ENCODE data around the gene THSD4. TPM values are rescaled to one million over a fixed set of nuclear protein-coding genes. Genes with fewer than 3 reads are reported as not detected.

The THSD4 gene
- total and polyA plus RNA-seq, 9 of the 15 experiments (the other 6 are each of a cell fraction or from before 2014, with no cell fraction given), result 0.04 TPM; not detected in 5

DNA sequence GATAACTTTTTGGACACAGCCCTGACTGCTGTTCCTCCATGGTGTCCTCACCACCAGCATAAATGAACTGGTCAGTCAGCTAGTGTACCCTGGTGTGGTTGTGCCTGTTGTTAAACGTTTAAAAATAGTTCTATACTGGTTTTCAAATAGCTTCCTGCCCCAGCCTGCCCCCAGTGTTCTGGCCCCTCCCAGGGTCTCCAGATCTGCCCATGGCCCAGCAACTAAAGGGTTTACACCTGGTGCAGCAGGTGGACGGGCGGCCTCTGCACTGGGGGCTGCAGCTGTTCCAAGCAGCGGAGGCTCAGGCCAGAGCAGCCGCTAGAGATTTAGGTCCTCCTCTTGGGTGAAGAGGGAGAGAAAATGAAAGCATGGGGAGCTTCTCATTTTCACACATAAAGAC is 689.0 kb downstream of the THSD4 start:
- POLR2A ChIA-PET, result interaction anchor here (1.1 to 1.6 kb wide), 2 partner anchors 60 to 334 kb away, joined by 3 read pairs; no protein-coding TSS in a partner anchor
- no TSS peak for BruUV-seq (replicated peaks)
- in situ Hi-C loops (cut with MboI), result loop anchor here (5.0 kb wide), 1 partner anchor 57 kb away; no protein-coding TSS in a partner anchor
- no peak overlapping the region for H3K4me2 ChIP-seq (ENCODE audit: insufficient read depth, low read length)
- CTCF ChIA-PET (ENCODE audit: low intra/inter-chr PET ratio), result interaction anchor here (2.1 kb wide), 1 partner anchor 352 kb away, joined by 14 read pairs; no protein-coding TSS in a partner anchor
- no peaks in the 10 kb centered on the region for H3K36me3 ChIP-seq (ENCODE audit: control insufficient read depth, insufficient read depth, low read length)
- no peak for FAIRE-seq
- intact Hi-C loops (cut with micrococcal nuclease), result loop anchor here (10.0 kb wide), 2 partner anchors 359 to 419 kb away; no protein-coding TSS in a partner anchor
- TF ChIP-seq GABPB2 (CRISPR knock-in tag; conservative IDR thresholded peaks at IDR 0.05), result no peak
- TF ChIP-seq KLF13 (tag; IDR thresholded peaks at IDR 0.05; ENCODE audit: borderline replicate concordance, low read depth), result no peak
- TF ChIP-seq, protein P1, sequence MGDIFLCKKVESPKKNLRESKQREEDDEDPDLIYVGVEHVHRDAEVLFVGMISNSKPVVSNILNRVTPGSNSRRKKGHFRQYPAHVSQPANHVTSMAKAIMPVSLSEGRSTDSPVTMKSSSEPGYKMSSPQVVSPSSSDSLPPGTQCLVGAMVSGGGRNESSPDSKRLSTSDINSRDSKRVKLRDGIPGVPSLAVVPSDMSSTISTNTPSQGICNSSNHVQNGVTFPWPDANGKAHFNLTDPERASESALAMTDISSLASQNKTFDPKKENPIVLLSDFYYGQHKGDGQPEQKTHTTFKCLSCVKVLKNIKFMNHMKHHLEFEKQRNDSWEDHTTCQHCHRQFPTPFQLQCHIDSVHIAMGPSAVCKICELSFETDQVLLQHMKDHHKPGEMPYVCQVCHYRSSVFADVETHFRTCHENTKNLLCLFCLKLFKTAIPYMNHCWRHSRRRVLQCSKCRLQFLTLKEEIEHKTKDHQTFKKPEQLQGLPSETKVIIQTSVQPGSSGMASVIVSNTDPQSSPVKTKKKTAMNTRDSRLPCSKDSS (IDR thresholded peaks at IDR 0.05; ENCODE audit: low read depth, partially characterized antibody), result no peak
- TF ChIP-seq MTA3 (IDR thresholded peaks at IDR 0.05; ENCODE audit: borderline replicate concordance), result no peak
- TF ChIP-seq HMG20A (CRISPR knock-in tag; conservative IDR thresholded peaks at IDR 0.05), result no peak
- no peak for TF ChIP-seq HDGF (IDR thresholded peaks at IDR 0.05)
- no peak for TF ChIP-seq ZBTB7A (IDR thresholded peaks at IDR 0.05; ENCODE audit: borderline replicate concordance, control insufficient read depth, low read depth, low read length)
- no peak for TF ChIP-seq MCM2 (IDR thresholded peaks at IDR 0.05; ENCODE audit: low read depth)
- TF ChIP-seq, protein P2, sequence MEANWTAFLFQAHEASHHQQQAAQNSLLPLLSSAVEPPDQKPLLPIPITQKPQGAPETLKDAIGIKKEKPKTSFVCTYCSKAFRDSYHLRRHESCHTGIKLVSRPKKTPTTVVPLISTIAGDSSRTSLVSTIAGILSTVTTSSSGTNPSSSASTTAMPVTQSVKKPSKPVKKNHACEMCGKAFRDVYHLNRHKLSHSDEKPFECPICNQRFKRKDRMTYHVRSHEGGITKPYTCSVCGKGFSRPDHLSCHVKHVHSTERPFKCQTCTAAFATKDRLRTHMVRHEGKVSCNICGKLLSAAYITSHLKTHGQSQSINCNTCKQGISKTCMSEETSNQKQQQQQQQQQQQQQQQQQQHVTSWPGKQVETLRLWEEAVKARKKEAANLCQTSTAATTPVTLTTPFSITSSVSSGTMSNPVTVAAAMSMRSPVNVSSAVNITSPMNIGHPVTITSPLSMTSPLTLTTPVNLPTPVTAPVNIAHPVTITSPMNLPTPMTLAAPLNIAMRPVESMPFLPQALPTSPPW (CRISPR knock-in tag; IDR thresholded peaks at IDR 0.05), result no peak
- no peak for TF ChIP-seq ZZZ3 (IDR thresholded peaks at IDR 0.05)
- no peak for TF ChIP-seq ZKSCAN8 (CRISPR knock-in tag; IDR thresholded peaks at IDR 0.05)
- TF ChIP-seq PHF20 (IDR thresholded peaks at IDR 0.05; ENCODE audit: partially characterized antibody), result no peak
- TF ChIP-seq ZBED1 (IDR thresholded peaks at IDR 0.05), result no peak
- TF ChIP-seq, protein P3, sequence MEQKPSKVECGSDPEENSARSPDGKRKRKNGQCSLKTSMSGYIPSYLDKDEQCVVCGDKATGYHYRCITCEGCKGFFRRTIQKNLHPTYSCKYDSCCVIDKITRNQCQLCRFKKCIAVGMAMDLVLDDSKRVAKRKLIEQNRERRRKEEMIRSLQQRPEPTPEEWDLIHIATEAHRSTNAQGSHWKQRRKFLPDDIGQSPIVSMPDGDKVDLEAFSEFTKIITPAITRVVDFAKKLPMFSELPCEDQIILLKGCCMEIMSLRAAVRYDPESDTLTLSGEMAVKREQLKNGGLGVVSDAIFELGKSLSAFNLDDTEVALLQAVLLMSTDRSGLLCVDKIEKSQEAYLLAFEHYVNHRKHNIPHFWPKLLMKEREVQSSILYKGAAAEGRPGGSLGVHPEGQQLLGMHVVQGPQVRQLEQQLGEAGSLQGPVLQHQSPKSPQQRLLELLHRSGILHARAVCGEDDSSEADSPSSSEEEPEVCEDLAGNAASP (IDR thresholded peaks at IDR 0.05), result no peak
- TF ChIP-seq SMARCB1 (IDR thresholded peaks at IDR 0.05; ENCODE audit: insufficient read length, low read depth), result no peak
- no peak for TF ChIP-seq ZBTB17 (CRISPR knock-in tag; IDR thresholded peaks at IDR 0.05)
- WGBS (ENCODE audit: insufficient coverage, low coverage, missing lambda C conversion rate), result 2% methylated on average over 5 of the region's 5 CpGs
- H3K79me2 ChIP-seq (ENCODE audit: control insufficient read depth, insufficient read depth, low read length), result no peaks in the 10 kb centered on the region
- no peaks in the 10 kb centered on the region for H3K9me3 ChIP-seq (replicated peaks; ENCODE audit: control insufficient read depth, insufficient read depth, low read depth, low read length)
- H2AFZ ChIP-seq (ENCODE audit: low read depth, low read length), result no peak overlapping the region
- DNase-seq (ENCODE audit: extremely low read depth in 1 of 4, low spot score in 3 of 4), result no peak
- H4K20me1 ChIP-seq (replicated peaks; ENCODE audit: control insufficient read depth, insufficient read depth, low read length), result peaks cover 4% of the 10 kb centered on the region
- H3K9ac ChIP-seq (ENCODE audit: insufficient read depth in 1 of 2, low read depth in 2 of 2, low read length in 2 of 2), result no peak overlapping the region
- peaks cover 23 to 50% of the 10 kb centered on the region in 2 experiments; a peak in 4 of 5 replicates for H3K27me3 ChIP-seq (ENCODE audit: control insufficient read depth in 2 of 2, insufficient read depth in 2 of 2, low read length in 2 of 2)
- H3K4me3 ChIP-seq, result no peak overlapping the region
- H3K27ac ChIP-seq (ENCODE audit: extremely low read depth, low read depth, low read length), result no peak overlapping the region
- peaks cover 0 to 13% of the 10 kb centered on the region in 2 experiments; a peak in 2 of 5 replicates for H3K4me1 ChIP-seq (replicated peaks in 1 of 2; ENCODE audit: control insufficient read depth in 2 of 2, insufficient read depth in 2 of 2, low read length in 2 of 2)
- no peak for ATAC-seq
- H3K9me1 ChIP-seq (ENCODE audit: control insufficient read depth, insufficient read depth, low read length), result no peaks in the 10 kb centered on the region
